ENCODE data around the gene MAML2.

MAML2 gene

DNA sequence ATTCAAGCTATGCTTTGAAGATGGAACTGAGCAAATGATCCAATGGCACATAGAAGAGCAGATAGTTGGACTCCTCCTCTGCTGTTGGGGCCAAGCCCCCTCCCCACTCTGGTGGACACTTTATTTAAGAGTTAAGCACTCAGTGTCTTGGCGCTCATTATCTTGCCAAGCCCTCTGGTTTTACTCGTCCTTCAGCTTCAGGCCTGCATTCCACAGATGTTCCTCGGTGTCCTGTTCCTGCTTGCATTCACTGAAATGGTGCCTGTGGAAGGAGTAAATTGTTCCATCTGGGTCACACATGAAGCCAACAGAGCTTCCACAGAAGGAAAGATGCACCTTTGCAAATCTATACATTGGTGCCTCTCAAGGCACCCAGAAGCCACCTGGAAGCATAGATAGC is 26.1 kb downstream of the MAML2 start:
- no peak for DNase-seq

- DNase-seq = no peak
These were observed 27.5 kb downstream of the MAML2 start for GRCh38 chr11:96315476-96315875.

- DNase-seq = no peak
These were observed 28.5 kb downstream of the MAML2 start for GRCh38 chr11:96314326-96315020.

DNA sequence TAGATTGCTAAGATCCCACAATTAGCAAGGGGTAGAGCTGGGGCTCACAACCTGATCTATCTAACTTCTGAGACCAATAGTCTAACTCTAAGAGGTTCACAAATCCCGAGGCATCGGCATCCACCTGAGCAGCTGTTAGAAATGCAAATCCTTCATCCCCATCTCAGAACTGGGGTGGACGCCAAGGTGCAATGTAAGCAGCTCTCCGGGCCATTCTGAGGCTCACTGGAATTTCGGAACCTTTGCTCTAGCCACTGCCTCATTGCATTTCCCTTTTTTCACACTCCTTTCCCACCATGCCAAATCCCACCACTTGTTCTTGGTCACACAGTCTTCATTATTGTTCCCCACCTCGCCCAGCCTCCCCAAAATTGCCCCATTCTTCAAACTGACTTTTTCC is 29.8 kb downstream of the MAML2 start:
- no peak for DNase-seq

- DNase-seq = no peak
These were observed 31.9 kb downstream of the MAML2 start for GRCh38 chr11:96311120-96311568.

DNA sequence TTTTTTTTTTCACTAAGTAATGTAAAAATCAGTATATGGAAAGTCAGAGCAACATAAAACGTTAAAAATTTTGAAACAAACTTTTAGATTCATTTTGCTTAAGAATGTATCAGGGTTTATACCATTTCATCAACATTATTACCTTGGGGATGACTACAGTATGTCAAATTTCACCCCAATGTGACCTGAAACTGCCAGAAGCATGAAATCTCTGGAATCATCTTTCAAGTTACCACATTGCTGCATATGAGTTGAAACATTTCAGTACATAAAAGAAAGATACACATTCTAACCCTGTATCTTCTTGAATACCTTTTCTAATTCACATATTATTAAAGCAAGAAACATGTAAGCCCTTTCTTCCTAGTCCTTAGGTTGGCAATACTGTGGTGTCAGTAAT is 32.8 kb downstream of the MAML2 start:
- no peak for DNase-seq

GRCh38 chr11:96309643-96310017 is 33.4 kb downstream of the MAML2 start:
- DNase-seq = no peak

DNA sequence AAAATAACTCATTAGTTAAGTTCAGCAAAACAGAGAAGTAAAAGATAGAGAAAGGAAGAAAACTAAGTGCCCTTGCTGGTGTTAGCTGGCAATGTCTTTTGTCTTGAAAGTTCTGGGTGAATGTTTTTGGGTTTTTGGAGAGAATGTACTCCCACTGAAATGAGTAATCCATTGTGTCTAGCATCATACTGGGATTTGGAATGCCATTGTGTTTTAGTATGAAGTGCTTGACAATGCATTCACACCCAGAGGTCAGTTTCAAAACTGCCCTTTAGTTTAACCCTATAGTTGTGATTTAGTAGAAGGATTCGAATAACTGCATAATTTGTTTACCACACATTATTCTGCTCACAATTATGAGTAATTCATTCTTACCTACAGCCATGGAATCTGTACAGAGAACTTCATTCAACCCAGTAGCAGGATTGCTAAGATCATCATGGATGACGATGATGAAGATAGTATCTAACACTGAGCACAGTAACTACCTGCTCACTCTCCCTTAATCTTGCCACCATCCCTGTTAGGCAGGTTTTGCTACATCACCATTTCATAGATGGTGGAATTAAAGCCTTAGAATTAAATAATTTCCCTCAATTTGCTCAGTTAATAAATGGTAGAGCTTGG is 33.9 kb downstream of the MAML2 start:
- DNase-seq = no peak

GRCh38 chr11:96307776-96308140 is 35.2 kb downstream of the MAML2 start:
- DNase-seq = no peak

GRCh38 chr11:96306933-96307775 is 35.8 kb downstream of the MAML2 start:
- DNase-seq = no peak

GRCh38 chr11:96306600-96306932 is 36.4 kb downstream of the MAML2 start:
- DNase-seq = no peak

- no peak for DNase-seq
These were observed 36.9 kb downstream of the MAML2 start for GRCh38 chr11:96306071-96306470.

DNA sequence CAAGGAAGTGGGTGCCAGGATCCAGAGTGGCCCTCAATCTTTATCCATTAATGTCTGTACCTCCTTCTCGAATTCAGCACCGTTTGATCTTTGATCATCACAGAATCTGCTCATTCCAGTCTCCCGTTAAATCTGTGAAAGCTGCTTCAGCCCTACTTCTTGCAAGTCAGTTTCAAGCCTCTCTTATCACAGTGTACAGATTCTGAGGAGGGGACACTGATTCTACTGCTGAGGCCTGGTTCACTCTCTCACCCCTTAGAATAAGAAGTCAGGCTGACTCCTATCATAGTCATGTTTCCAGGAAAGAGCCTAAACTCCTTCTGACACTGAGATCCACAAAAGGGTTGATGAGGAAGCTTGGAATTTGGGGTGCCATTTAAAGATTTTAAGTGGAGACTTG is 39.0 kb downstream of the MAML2 start:
- DNase-seq = no peak

DNA sequence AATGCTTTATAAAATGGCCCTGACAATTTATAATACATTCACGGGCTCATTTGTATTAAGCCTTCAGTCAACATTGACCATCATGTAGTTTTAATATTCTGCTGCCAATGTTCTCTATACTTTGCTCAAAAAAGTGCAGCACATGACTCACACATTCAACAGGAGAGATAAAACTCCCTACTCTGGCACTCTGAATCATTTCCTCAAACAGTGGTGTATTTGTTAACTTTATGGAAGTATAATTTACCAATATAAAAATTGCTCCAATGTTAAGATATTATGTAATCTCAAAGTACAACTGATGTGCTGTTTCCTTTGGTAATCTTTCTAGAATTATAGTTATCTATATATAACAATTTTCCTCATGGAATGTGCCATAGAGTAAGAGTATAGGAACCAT is 39.9 kb downstream of the MAML2 start:
- DNase-seq = no peak

DNA sequence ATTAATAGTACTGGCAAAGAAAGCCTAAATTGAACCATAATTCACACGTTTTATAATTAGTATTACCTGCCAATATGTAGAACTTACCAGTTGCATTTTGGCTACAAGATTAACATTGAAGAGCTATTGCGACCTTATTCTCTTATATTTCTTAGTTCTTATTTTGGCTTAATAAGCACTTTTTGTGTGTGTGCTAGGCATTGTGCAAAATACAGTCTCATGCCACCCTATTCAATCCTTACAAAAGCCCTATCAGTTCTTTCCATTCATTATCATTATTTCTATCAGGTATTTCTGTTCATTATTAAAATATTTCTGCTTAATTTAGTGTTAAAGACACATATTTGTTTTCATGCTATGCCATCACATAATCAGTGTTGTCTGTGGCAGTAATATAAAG is 41.2 kb downstream of the MAML2 start:
- DNase-seq = no peak

DNA sequence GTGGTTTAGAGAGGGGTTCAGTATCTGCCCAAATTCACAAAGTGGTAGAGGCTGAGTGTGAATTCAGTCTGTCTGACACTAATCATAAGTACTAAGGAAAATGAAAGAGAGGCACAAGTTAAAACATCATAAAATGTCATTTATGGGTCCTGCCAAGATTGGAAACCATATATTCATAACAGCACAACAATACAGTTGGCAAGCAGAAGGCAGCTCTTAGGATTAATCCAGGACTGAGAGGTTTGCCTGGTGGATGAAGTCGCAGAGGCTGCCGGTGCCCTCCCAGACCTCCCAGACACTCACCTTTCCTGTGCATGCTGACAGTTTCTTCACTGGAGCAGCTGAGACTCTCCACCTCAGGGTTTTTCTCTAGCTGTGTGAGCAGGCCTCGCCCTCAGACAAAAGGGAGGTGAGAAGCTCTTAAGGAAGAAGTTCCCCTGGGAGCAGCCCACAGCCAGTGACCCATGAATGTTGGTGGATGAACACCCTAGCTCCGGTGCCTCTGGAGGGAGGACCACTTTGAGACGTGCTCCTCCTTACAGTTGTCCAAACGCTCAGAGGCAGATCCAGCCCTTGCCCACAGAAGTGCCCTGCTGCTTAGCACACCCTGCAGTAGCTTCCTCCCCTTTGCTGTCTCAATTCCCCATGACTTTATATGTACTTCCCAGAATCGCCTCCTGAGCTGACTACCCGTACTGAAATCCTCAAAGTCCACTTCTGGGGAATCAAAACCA is 43.7 kb downstream of the MAML2 start:
- no peak for DNase-seq

- DNase-seq = no peak
These were observed 47.6 kb downstream of the MAML2 start for GRCh38 chr11:96295369-96295768.

DNA sequence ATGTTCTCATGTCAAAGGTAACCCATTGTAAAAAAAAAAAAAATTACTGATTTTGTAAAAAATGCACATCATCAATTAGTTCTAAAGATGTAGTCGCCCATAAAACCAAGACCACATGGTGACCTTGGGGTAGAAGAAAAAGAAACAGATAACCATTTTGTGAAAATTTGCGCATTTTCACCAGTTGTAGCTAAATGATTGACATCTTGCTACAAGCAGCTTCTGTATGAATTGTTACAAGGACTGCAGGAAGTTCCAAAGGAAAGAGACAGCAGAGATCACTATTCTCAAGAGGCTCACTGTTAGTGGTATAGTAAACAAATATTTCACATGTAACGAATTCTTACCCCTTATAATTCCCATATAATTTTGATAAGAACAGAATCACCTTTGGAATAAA is 48.7 kb downstream of the MAML2 start:
- no peak for DNase-seq

DNA sequence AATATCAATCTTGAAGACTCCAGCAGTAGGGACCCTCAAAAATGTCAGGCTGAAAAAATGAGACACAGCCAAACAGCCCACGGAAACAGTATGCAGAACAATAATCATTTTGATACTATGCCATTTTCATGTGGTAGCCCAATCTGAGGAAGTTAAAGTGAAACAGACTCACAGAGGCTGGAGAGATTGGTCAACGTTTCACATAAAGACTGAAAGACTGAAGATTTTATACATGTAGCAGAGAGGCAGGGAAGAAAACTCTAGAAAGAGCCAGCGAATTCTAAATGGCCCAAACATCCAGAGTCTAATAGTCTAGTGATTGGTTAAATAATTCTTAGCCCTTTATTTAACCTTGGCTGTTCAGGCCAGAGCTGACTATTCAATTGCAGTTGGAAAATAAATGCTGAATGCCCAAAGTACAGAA is 49.4 kb downstream of the MAML2 start:
- DNase-seq = no peak

- no peak for DNase-seq
These were observed 49.9 kb downstream of the MAML2 start for GRCh38 chr11:96293109-96293508.

DNA sequence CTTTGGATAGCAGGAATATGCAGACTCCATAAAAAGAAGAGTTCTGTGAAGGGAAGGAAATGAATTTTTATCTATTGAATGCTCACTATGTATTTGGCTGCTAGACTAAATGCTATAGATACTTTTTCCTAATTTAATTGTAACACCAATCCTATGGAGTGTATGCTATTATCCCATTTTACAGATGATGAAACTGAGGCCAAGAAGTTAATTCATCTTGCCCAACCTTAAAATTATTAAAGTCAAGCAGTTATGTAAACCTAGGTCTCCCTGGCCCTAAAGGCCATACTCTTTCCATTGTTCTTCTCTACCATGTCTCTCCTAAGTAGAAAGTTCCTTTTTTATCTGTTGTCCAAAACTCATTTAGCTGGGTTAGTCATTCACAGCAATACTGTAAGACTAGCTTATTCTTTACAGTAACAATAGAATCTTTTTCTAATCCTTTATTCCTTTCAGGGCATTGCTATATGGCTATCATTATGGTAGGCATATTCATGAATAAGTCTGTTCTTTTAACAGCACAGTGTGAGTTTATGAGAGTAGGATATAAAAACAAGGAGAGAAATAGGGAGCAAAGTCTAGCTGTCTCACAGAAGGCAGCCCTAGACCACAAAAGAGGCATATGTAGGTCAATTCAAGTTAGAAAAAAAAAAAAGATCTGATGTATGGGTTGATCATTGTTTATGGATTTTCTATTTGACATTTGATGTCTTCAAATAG is 50.5 kb downstream of the MAML2 start:
- no peak for DNase-seq

DNA sequence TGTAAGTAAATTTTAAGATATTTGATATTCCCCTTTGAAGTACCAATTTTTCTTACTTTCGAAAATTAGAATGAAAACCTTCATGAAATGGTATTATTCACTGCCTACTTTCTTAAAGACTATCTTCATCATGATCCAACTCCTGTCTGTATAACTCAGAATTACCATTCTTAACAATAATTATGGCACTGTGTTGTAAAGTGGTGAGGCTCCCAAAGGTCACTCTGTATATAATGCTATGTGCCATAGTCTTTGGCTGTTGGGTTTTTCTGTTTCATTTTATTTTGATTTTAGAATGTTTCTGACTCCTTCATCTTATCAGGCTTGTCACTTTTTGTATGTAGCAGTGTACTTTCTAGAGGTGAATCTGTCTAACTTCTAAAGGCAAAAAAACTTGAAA is 52.4 kb downstream of the MAML2 start:
- DNase-seq = no peak

DNA sequence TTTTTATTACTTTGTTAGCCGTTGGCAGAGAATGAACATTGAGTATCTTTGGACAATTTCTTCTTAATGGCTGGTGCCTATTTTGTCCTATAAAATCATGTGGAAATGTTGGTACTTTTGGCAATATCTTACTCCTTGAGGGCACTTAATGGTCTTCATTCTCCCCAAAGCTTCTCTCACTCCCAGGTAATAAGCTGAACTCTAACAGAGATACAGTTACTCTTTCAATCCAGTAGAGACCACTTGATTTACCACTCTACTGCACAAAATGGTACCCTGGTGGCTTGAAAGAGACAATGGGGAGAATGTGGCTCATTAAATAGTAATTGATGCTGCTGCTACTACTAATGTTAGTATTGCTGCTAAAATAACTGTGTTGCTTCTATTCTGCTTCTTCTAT is 53.0 kb downstream of the MAML2 start:
- no peak for DNase-seq
